HepG2 (cell line): ENCODE results near the gene DDRGK1. TPM values are rescaled to one million over a fixed set of nuclear protein-coding genes. Genes with fewer than 3 reads are reported as not detected.

Source experiments
- E2F5 ChIP-seq: sonication (generic); formaldehyde crosslinking; conservative IDR thresholded peaks from 2 replicates; pipeline ENCODE4 v1.4.0; 2020; ENCODE audit warnings: missing genetic modification reagents
- FOXP1 ChIP-seq, 2 experiments: fragments of 450-650 bp in 1 of 2; IDR thresholded peaks; 2 replicates each; pipeline ENCODE4 v1.6.1; 2017 to 2018; ENCODE audit warnings: antibody characterized with exemption in 1 of 2
- HIC2 ChIP-seq: sonication (generic); formaldehyde crosslinking; IDR thresholded peaks from 2 replicates; pipeline ENCODE4 v1.9.0; 2022; ENCODE audit warnings: low read depth, missing genetic modification reagents
- HNRNPL ChIP-seq: fragments of 200-400 bp; formaldehyde crosslinking; IDR thresholded peaks from 2 replicates; pipeline ENCODE4 v1.6.1; 2017; ENCODE audit warnings: mild to moderate bottlenecking, low read depth, low read length
- KAT8 ChIP-seq: IDR thresholded peaks from 2 replicates; pipeline ENCODE4 v1.6.1; 2016; ENCODE audit warnings: missing genetic modification reagents, missing compliant biosample characterization
- MEIS1 ChIP-seq: sonication (generic); formaldehyde crosslinking; IDR thresholded peaks from 2 replicates; pipeline ENCODE4 v1.9.0; 2021; ENCODE audit warnings: mild to moderate bottlenecking, missing genetic modification reagents, moderate library complexity, borderline replicate concordance
- MIER2 ChIP-seq: IDR thresholded peaks from 2 replicates; pipeline ENCODE4 v1.6.1; 2016; ENCODE audit warnings: missing biosample characterization, missing genetic modification reagents
- MTF1 ChIP-seq: sonication (generic); formaldehyde crosslinking; IDR thresholded peaks from 2 replicates; pipeline ENCODE4 v1.5.0; 2020; ENCODE audit warnings: missing genetic modification reagents
- MYNN ChIP-seq: sonication (generic); formaldehyde crosslinking; IDR thresholded peaks from 2 replicates; pipeline ENCODE4 v1.4.0; 2020; ENCODE audit warnings: mild to moderate bottlenecking, low read depth, missing genetic modification reagents
- PRPF4 ChIP-seq: fragments of 200-400 bp; formaldehyde crosslinking; IDR thresholded peaks from 2 replicates; pipeline ENCODE4 v1.6.1; 2016; ENCODE audit warnings: low read length, low read depth; ENCODE audit not compliant: poor library complexity, severe bottlenecking
- SP140L ChIP-seq: sonication (generic); formaldehyde crosslinking; IDR thresholded peaks from 2 replicates; pipeline ENCODE4 v1.4.0; 2020; ENCODE audit warnings: missing genetic modification reagents, borderline replicate concordance
- ZBTB46 ChIP-seq: sonication (generic); formaldehyde crosslinking; IDR thresholded peaks from 2 replicates; pipeline ENCODE4 v1.4.0; 2020; ENCODE audit warnings: mild to moderate bottlenecking, missing genetic modification reagents, borderline replicate concordance
- ZNF121 ChIP-seq: sonication (generic); formaldehyde crosslinking; IDR thresholded peaks from 2 replicates; pipeline ENCODE4 v1.5.0; 2020; ENCODE audit warnings: mild to moderate bottlenecking, missing genetic modification reagents
- ZNF275 ChIP-seq: sonication (generic); formaldehyde crosslinking; IDR thresholded peaks from 2 replicates; pipeline ENCODE4 v1.8.0; 2022; ENCODE audit warnings: missing genetic modification reagents, mild to moderate bottlenecking, inconsistent platforms, borderline replicate concordance
- ZNF484 ChIP-seq: sonication (generic); formaldehyde crosslinking; IDR thresholded peaks from 2 replicates; pipeline ENCODE4 v1.5.1; 2020; ENCODE audit warnings: mild to moderate bottlenecking, low read depth, missing genetic modification reagents, borderline replicate concordance
- ZNF557 ChIP-seq: sonication (generic); formaldehyde crosslinking; IDR thresholded peaks from 2 replicates; pipeline ENCODE4 v1.4.0; 2020; ENCODE audit warnings: missing genetic modification reagents
- ZNF564 ChIP-seq: sonication (generic); formaldehyde crosslinking; IDR thresholded peaks from 2 replicates; pipeline ENCODE4 v1.8.1; 2023; ENCODE audit warnings: mild to moderate bottlenecking, missing genetic modification reagents
- ZNF639 ChIP-seq: conservative IDR thresholded peaks from 2 replicates; pipeline ENCODE4 v1.6.1; 2018; ENCODE audit warnings: missing genetic modification reagents
- ZNF772 ChIP-seq: sonication (generic); formaldehyde crosslinking; IDR thresholded peaks from 2 replicates; pipeline ENCODE4 v1.5.0; 2020; ENCODE audit warnings: mild to moderate bottlenecking, missing genetic modification reagents
- ZSCAN20 ChIP-seq: sonication (generic); formaldehyde crosslinking; IDR thresholded peaks from 2 replicates; pipeline ENCODE4 v1.4.0; 2020; ENCODE audit warnings: missing genetic modification reagents, mild to moderate bottlenecking, borderline replicate concordance
- polyA plus RNA-seq, 8 experiments: library from polyadenylated mRNA; depleted of rRNA in 3 of 8; stranded (reverse) in 7 of 8; unstranded in 1 of 8; fragments of >200 nt; fragmentation: Illumina TruSeq in 4 of 8; extraction: Trizol in 4 of 8; gene quantifications; 2 replicates each; pipeline versions ENCODE4 v1.2.1 to v1.2.3, GENCODE V29; 2011 to 2016; ENCODE audit warnings: low read depth in 4 of 8, missing spikeins in 1 of 8, mixed read lengths in 1 of 8; ENCODE audit not compliant: insufficient read depth in 1 of 8
- total RNA-seq, 5 experiments: library from RNA; depleted of rRNA; stranded (reverse); fragments of >200 nt; fragmentation: Illumina TruSeq; extraction: Trizol; gene quantifications; 2 replicates each; pipeline ENCODE4 v1.2.3, GENCODE V29; 2016; ENCODE audit warnings: low read depth in 1 of 5

The DDRGK1 gene
- total and polyA plus RNA-seq, 2 of the 13 experiments (the other 11 are each of a cell fraction or from before 2014, with no cell fraction given), result 96.7 to 149 TPM

GRCh38 chr20:3238616-3239025 is 34.1 kb upstream of the DDRGK1 start (continued):
- TF ChIP-seq ZSCAN20 (CRISPR knock-in tag) (no peak), KAT8 (no peak), HIC2 (CRISPR knock-in tag) (no peak), ZNF772 (CRISPR knock-in tag) (no peak), SP140L (no peak), HNRNPL (0 out of 2 replicates have a peak, but pooled peaks have one; percentile 21), E2F5 (CRISPR knock-in tag) (no peak), ZNF484 (no peak), MTF1 (CRISPR knock-in tag) (no peak), MYNN (CRISPR knock-in tag) (no peak), MEIS1 (CRISPR knock-in tag) (no peak), ZNF564 (CRISPR knock-in tag) (no peak; the same call in 1 of the 2 replicates), PRPF4 (no peak), ZNF121 (no peak), ZNF557 (CRISPR knock-in tag) (no peak), MIER2 (CRISPR knock-in tag) (no peak), FOXP1 (IDR thresholded peaks at IDR 0.05) (no peak), FOXP1 (CRISPR knock-in tag; IDR thresholded peaks at IDR 0.05) (no peak), ZNF639 (CRISPR knock-in tag) (no peak), ZNF275 (no peak), ZBTB46 (CRISPR knock-in tag) (no peak)
